Fibroblast of skin of right biceps (primary cell): ENCODE measurements around the gene NUDT3.
"Not testable (repeated sequence)": the region's sequence is repeated elsewhere in the genome, so short reads cannot be mapped to it uniquely, and the experiment has no call there.

Source experiments
- DNase-seq: peaks from one replicate; pipeline ENCODE4 v3.0.0-alpha.2; 2013

NUDT3 gene

GRCh38 chr6:34391786-34392496, 528 bp downstream of the NUDT3 start:
- peak; percentile 61 for DNase-seq

DNA sequence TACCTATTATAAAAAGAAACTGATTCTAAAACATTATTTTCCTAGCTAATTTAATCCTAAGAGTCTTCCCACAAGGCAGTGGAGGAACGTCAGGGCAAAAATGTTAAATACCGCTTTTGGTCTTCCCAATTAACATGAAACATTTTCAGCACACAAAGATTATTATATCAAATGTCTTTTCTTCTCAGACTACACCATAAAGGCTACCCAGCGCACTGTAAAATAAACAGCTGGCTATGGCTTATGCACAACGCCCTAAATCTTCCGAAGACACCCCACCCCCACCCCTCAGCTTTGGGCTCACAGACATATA, 1.0 kb downstream of the NUDT3 start:
- DNase-seq: no peak

- DNase-seq: peak; percentile 58
These were observed 1.7 kb downstream of the NUDT3 start for GRCh38 chr6:34390531-34391472.

DNA sequence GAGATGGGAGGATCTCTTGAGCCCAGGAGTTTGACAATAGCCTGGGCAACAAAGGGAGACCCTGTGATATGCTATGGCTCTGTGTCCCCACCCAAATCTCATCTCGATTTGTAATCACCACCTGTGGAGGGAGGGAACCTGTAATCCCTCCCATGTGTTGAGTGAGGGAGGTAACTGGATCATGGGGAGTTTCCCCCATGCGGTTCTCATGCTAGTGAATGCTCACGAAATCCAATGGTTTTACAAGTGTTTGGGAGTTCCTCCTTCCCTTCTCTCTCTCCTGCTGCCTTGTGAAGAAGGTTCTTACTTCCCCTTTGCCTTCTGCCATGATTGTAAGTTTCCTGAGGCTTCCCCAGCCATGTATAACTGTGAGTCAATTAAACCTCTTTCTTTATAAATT, 3.4 kb downstream of the NUDT3 start:
- no peak for DNase-seq

GRCh38 chr6:34388421-34388820, 4.0 kb downstream of the NUDT3 start:
- no peak for DNase-seq

GRCh38 chr6:34386316-34387137, 5.9 kb downstream of the NUDT3 start:
- DNase-seq: peak; percentile 96

DNA sequence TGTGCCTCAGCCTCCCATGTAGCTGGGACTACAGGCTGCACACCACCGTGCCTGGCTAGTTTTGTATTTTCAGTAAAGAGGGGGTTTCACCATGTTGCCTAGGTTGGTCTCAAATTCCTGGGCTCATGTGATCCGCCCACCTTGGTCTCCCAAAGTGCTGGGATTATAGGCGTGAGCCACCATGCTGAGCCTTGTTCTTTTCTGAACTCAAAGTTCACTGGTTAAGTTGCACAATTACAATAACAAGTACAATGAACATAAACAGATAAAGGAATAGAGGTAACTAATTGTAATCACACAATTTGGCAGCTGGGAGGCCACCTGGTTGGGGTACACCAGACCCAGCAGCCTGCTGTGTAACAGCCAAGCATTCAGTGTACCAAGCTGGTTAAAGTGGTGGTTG, 6.7 kb downstream of the NUDT3 start:
- no peak for DNase-seq

GRCh38 chr6:34384321-34385153, 7.9 kb downstream of the NUDT3 start:
- DNase-seq: no peak

DNA sequence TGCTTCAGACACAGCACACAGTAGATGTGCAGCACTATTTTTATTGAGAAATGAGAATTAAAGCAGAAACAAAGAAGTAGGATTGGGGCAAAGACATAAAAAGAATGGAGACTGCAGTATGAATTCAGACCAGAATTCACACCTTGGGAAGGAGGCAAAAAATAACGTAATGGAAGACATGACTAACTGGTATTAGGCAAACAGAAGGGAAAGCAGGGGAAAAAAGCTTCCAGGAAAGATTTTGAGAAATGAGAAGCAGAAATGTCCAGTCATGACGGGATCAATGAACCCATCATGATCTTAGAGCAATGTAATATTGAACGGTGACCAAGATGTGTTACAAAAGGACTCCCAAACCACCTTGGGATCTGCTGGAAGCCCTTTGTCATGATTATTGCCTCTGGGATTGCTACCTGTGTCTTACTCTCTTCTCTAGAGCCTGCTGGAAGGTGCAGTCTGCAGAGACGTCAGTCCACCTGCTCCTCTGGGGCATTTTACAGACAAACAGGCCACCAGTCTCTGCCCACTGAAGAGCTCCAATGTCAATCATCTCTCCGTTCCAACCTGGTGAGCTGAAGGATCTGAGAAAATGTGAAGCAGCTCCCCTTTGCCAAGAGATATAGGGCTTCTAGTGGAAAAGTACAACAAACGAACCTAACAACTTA, 8.7 kb downstream of the NUDT3 start:
- no peak for DNase-seq

GRCh38 chr6:34383161-34383631, 9.3 kb downstream of the NUDT3 start:
- peak; percentile 45 for DNase-seq

DNA sequence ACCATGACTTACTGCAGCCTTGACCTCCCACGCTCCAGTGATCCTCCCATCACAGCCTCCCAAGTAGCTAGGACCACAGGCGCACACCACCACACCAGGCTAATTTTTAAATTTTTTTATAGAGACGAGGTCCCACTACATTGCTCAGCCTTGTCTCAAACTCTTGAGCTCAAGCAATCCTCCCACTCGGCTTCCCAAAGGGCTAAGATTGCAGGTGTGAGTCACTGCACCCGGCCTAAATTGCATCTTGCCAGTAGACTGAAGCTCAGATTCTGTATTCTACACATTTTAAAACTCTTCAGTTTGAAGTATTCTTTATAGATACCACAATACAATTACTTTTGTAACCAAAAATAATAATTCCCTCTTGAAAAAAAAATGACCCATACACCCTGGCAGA, 11.4 kb downstream of the NUDT3 start:
- DNase-seq: no peak

- DNase-seq: no peak
These were observed 14.0 kb downstream of the NUDT3 start for GRCh38 chr6:34378470-34378869.

GRCh38 chr6:34377984-34378383, 14.5 kb downstream of the NUDT3 start:
- no peak for DNase-seq

DNA sequence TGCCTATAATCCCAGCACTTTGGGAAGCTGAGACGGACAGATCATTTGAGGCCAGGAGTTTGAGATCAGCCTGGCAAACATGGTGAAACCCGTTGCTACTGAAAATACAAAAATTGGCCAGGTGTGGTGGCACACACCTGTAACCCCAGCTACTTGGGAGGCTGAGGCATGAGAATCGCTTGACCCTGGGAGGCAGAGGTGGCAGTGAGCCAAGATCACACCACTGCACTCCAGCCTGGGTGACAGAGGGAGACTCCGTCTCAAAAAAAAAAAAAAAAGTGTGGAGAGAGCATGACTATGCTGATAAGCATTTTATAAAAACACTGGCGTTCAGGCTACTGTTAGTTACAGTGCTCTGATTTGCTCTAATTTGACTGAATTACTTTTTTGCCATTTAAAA, 14.9 kb downstream of the NUDT3 start:
- DNase-seq: not testable (repeated sequence)

DNA sequence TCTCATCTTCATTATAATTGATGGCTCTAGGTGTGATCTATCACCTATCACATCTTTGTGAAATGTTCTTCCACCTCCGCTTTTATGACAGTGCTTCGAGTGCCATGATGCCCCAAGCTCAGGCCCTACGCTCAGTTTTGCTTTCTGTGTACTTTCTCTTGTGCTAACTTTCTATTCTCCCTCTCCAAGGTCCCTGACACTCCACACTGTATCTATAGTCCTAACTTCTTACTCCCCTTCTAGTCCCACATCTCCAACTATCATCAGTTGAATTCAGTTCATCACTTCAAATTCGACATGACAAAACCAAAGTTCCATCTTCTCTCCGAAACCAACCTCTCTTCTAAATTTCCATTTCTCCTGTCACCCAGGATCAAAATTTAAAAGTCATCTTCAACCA, 16.6 kb downstream of the NUDT3 start:
- DNase-seq: no peak

DNA sequence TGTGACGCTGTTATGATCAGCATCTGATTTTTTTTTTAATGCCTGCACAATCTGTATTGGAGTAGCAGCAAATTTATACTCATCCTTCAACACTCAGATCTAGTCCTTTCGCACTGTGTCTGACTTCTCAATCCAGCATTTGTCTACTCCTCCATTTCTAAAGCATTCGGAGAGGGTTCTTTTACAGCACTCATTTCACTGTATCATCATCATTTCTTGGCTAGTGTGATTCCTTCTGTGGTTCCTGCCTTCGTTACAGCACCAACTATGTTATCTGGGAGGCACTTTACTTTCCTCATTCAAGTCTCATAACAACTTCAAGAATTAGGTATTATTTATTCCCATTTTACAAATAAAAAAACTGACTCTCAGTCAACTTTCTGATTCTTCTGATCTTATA, 18.0 kb downstream of the NUDT3 start:
- DNase-seq: no peak

DNA sequence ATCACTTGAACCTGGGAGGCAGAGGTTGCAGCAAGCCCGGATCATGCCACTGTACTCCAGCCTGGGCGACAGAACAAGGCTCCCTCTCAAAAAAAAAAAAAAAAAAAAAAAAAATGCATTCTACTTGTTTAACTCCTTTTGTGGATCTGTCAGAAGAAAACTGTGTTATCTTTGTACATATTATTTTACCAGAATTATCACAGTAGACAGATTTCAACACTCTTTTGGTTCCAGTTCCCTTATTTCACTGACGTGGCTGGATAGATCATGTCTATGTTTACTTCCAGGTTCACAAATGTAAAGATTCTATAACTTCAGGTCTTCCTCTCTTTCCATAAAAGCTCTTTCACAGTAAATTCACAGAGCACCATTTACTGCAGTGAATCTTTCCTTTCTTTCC, 18.4 kb downstream of the NUDT3 start:
- DNase-seq: no peak

GRCh38 chr6:34373511-34373910, 19.0 kb downstream of the NUDT3 start:
- DNase-seq: no peak

GRCh38 chr6:34371865-34372264, 20.6 kb downstream of the NUDT3 start:
- DNase-seq: not testable (repeated sequence)

DNA sequence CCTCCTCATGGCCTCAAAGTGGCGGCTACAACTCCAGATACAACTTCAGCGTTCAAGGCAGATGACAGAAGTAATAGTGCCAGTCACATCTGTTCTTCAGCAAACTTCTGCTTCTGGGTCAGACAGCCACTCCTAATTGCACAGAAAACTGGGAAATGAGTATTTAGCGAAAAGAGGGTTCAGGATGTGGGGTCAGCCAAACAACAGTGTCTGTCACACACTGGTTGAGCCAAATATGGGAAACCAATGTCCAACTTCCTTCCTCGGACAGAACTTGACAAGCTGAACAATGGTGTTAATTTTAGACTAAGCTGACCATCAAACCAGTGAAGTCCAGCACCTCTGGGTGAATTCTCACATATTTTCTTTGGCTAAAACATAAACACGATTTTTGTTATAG, 22.1 kb downstream of the NUDT3 start:
- DNase-seq: no peak

- DNase-seq: no peak
These were observed 23.1 kb downstream of the NUDT3 start for GRCh38 chr6:34369385-34369784.

GRCh38 chr6:34366639-34366921, 25.9 kb downstream of the NUDT3 start:
- no peak for DNase-seq
